ENCODE results near the gene RPS24. TPM values are rescaled to one million over a fixed set of nuclear protein-coding genes. Genes with fewer than 3 reads are reported as not detected.

The RPS24 gene
- total and polyA plus RNA-seq, 2 experiments from 2014 or later, result 2,362 to 3,638 TPM

GRCh38 chr10:78000206-78000605 is 33.5 kb upstream of the RPS24 start (continued):
- TF ChIP-seq ETS1 (IDR thresholded peaks at IDR 0.05), result no peak

- Mint-ChIP-seq H3K27ac (no peak overlapping the region), H3K36me3 (ENCODE audit: low read depth) (peaks cover 85% of the 10 kb centered on the region), H3K27me3 (ENCODE audit: insufficient read depth, low read depth, poor library complexity) (peaks cover 2% of the 10 kb centered on the region), H3K9me3 (no peaks in the 10 kb centered on the region), H3K4me3 (no peak overlapping the region), H3K4me1 (no peaks in the 10 kb centered on the region)
- Histone ChIP-seq H3K4me1 (ENCODE audit: insufficient read depth) (no peaks in the 10 kb centered on the region), H3K36me3 (ENCODE audit: insufficient read depth) (peaks cover 85% of the 10 kb centered on the region), H3K4me3 (no peak overlapping the region), H3K27ac (ENCODE audit: low read depth) (no peak overlapping the region), H4K20me1 (replicated peaks; ENCODE audit: insufficient read depth) (peaks cover 20% of the 10 kb centered on the region), H3F3A (replicated peaks; ENCODE audit: low read depth) (0 out of 2 replicates have a peak, but pooled peaks cover 4% of the 10 kb centered on the region), H3K79me2 (replicated peaks; ENCODE audit: insufficient read depth) (peaks cover 23% of the 10 kb centered on the region; the same call in 1 of the 2 replicates), H2AFZ (no peak overlapping the region), H3K27me3 (ENCODE audit: insufficient read depth) (no peaks in the 10 kb centered on the region), H3K4me2 (no peak overlapping the region), H3K9me2 (ENCODE audit: insufficient read depth) (no peaks in the 10 kb centered on the region)
- TF ChIP-seq REST (IDR thresholded peaks at IDR 0.05; ENCODE audit: unreplicated experiment) (no peak), CREB1 (CRISPR knock-in tag; IDR thresholded peaks at IDR 0.05; ENCODE audit: low read depth) (no peak), ETS1 (IDR thresholded peaks at IDR 0.05) (no peak), POLR2AphosphoS5 (IDR thresholded peaks at IDR 0.05; ENCODE audit: low read depth) (no peak), EZH2phosphoT487 (IDR thresholded peaks at IDR 0.05; ENCODE audit: unreplicated experiment) (no peak), ZNF462 (CRISPR knock-in tag; IDR thresholded peaks at IDR 0.05) (no peak), ZNF114 (CRISPR knock-in tag; IDR thresholded peaks at IDR 0.05) (no peak), STAT1 (IDR thresholded peaks at IDR 0.05; ENCODE audit: unreplicated experiment) (no peak), ZNF331 (CRISPR knock-in tag; IDR thresholded peaks at IDR 0.05; ENCODE audit: low read depth) (no peak), NANOG (IDR thresholded peaks at IDR 0.05; ENCODE audit: borderline replicate concordance) (no peak)
- ATAC-seq, result no peak
- no peak for DNase-seq (ENCODE audit: low spot score)
Observed at GRCh38 chr10:78000956-78001472, 32.6 kb upstream of the RPS24 start.
